ENCODE measurements around the gene BRD7. TPM values are rescaled to one million over a fixed set of nuclear protein-coding genes. Genes with fewer than 3 reads are reported as not detected.

BRD7 gene
- total and polyA plus RNA-seq, 2 of the 4 experiments (the other 2 are of a cell fraction): 24.8 to 29.9 TPM

DNA sequence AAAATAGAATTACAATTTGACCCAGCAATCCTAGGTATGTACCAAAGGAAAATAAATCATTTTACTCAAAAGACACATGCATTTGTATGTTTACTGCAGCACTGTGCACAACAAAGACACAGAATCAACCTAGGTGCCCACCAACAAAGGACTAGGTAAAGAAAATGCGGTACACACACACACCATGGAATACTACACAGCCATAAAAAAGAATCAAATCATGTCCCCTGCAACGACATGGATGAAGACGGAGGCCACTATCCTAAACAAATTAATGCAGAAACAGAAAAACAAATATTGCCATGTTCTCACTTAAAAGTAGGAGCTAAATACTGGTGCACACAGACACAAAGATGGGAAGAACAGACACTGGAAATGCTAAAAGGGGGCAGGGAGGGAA is 36.2 kb downstream of the BRD7 start:
- Histone ChIP-seq H2BK15ac (ENCODE audit: low read depth, low read length) (no peak overlapping the region), H3K14ac (replicated peaks; ENCODE audit: low read depth, low read length) (no peak overlapping the region), H4K20me1 (ENCODE audit: insufficient read depth, low read length) (peaks cover 14% of the 10 kb centered on the region), H2AK5ac (ENCODE audit: low read depth, low read length) (no peak overlapping the region), H3K36me3 (ENCODE audit: control insufficient read depth, insufficient read depth, low read length) (peaks cover 15% of the 10 kb centered on the region), H3K4me2 (ENCODE audit: low read depth, low read length) (no peak overlapping the region), H3K27ac (ENCODE audit: insufficient read depth, low read length) (no peak overlapping the region), H3K27me3 (ENCODE audit: control insufficient read depth, insufficient read depth, low read length) (no peaks in the 10 kb centered on the region), H2BK20ac (ENCODE audit: low read depth, low read length) (no peak overlapping the region), H2BK5ac (ENCODE audit: low read depth, low read length, poor library complexity, severe bottlenecking) (no peak overlapping the region), H3K79me1 (ENCODE audit: low read depth in 1 of 2, low read length in 2 of 2) (peaks cover 0 to 20% of the 10 kb centered on the region in 2 experiments; a peak in 2 of 4 replicates), H3K4ac (ENCODE audit: low read depth, low read length) (no peak overlapping the region), H4K5ac (ENCODE audit: low read depth, low read length) (no peak overlapping the region), H3K23ac (ENCODE audit: low read depth, low read length) (no peak overlapping the region), H3K56ac (ENCODE audit: extremely low read depth, insufficient read depth, low read length) (no peak overlapping the region), H3K9ac (ENCODE audit: low read depth, low read length) (no peak overlapping the region), H2AFZ (replicated peaks; ENCODE audit: low read length, poor library complexity) (no peak overlapping the region), H4K8ac (ENCODE audit: low read depth in 2 of 2, low read length in 2 of 2) (no peak overlapping the region), H4K91ac (ENCODE audit: insufficient read depth, low read depth, low read length) (no peak overlapping the region), H3K4me3 (ENCODE audit: insufficient read depth, low read depth, low read length) (no peak overlapping the region), H2AK9ac (replicated peaks; ENCODE audit: low read depth, low read length, poor library complexity) (no peak overlapping the region), H3K18ac (ENCODE audit: low read depth, low read length) (no peak overlapping the region), H3K4me1 (ENCODE audit: control insufficient read depth, insufficient read depth, low read length) (peaks cover 13% of the 10 kb centered on the region), H2BK120ac (ENCODE audit: low read depth, low read length) (no peak overlapping the region), H3K9me3 (ENCODE audit: control insufficient read depth, insufficient read depth, low read length) (no peaks in the 10 kb centered on the region; the same call in 1 of the 2 replicates), H3K9me1 (ENCODE audit: insufficient read depth, low read length) (peaks cover 13% of the 10 kb centered on the region; the same call in 1 of the 2 replicates)
- ChIA-PET CTCF (no interaction called here), POLR2A (ENCODE audit: unreplicated experiment) (no interaction called here)
- dilution Hi-C loops (cut with HindIII; ENCODE audit: low sequenced_read_pairs, unreplicated experiment): no loop called here
- TF ChIP-seq MAZ (IDR thresholded peaks at IDR 0.05; ENCODE audit: borderline replicate concordance, low read depth, low read length) (no peak), CEBPB (IDR thresholded peaks at IDR 0.05; ENCODE audit: low read depth, low read length) (no peak), NFE2L2 (IDR thresholded peaks at IDR 0.05; ENCODE audit: low read depth, low read length) (no peak), POLR2A (IDR thresholded peaks at IDR 0.05; ENCODE audit: low read depth, low read length) (no peak), RAD21 (IDR thresholded peaks at IDR 0.05; ENCODE audit: low read length) (no peak), RCOR1 (IDR thresholded peaks at IDR 0.05; ENCODE audit: insufficient replicate concordance, low read length) (no peak), FOS (IDR thresholded peaks at IDR 0.05; ENCODE audit: low read depth, low read length) (no peak), MXI1 (IDR thresholded peaks at IDR 0.05; ENCODE audit: borderline replicate concordance, low read depth, low read length) (no peak), SMC3 (IDR thresholded peaks at IDR 0.05; ENCODE audit: low read depth, low read length) (no peak), RFX5 (IDR thresholded peaks at IDR 0.05; ENCODE audit: low read depth, low read length) (no peak), MAFK (IDR thresholded peaks at IDR 0.05; ENCODE audit: low read depth, low read length) (no peak), BHLHE40 (IDR thresholded peaks at IDR 0.05; ENCODE audit: low read depth, low read length) (no peak), CHD1 (IDR thresholded peaks at IDR 0.05; ENCODE audit: low read depth, low read length) (no peak)
- TF ChIP-seq, protein P1, sequence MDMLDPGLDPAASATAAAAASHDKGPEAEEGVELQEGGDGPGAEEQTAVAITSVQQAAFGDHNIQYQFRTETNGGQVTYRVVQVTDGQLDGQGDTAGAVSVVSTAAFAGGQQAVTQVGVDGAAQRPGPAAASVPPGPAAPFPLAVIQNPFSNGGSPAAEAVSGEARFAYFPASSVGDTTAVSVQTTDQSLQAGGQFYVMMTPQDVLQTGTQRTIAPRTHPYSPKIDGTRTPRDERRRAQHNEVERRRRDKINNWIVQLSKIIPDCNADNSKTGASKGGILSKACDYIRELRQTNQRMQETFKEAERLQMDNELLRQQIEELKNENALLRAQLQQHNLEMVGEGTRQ (IDR thresholded peaks at IDR 0.05; ENCODE audit: low read depth, low read length): no peak
- TF ChIP-seq, protein P2, sequence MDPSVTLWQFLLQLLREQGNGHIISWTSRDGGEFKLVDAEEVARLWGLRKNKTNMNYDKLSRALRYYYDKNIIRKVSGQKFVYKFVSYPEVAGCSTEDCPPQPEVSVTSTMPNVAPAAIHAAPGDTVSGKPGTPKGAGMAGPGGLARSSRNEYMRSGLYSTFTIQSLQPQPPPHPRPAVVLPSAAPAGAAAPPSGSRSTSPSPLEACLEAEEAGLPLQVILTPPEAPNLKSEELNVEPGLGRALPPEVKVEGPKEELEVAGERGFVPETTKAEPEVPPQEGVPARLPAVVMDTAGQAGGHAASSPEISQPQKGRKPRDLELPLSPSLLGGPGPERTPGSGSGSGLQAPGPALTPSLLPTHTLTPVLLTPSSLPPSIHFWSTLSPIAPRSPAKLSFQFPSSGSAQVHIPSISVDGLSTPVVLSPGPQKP (IDR thresholded peaks at IDR 0.05; ENCODE audit: borderline replicate concordance, low read depth, low read length): no peak
- TF ChIP-seq, protein P3, sequence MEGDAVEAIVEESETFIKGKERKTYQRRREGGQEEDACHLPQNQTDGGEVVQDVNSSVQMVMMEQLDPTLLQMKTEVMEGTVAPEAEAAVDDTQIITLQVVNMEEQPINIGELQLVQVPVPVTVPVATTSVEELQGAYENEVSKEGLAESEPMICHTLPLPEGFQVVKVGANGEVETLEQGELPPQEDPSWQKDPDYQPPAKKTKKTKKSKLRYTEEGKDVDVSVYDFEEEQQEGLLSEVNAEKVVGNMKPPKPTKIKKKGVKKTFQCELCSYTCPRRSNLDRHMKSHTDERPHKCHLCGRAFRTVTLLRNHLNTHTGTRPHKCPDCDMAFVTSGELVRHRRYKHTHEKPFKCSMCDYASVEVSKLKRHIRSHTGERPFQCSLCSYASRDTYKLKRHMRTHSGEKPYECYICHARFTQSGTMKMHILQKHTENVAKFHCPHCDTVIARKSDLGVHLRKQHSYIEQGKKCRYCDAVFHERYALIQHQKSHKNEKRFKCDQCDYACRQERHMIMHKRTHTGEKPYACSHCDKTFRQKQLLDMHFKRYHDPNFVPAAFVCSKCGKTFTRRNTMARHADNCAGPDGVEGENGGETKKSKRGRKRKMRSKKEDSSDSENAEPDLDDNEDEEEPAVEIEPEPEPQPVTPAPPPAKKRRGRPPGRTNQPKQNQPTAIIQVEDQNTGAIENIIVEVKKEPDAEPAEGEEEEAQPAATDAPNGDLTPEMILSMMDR (conservative IDR thresholded peaks at IDR 0.05; ENCODE audit: low read depth, low read length): no peak
- intact Hi-C loops (cut with micrococcal nuclease): loop anchor here (10.0 kb wide), 1 partner anchor 412 kb away; the partner anchor contains the start of gene CYLD
- BruUV-seq (replicated peaks): no TSS peak
- ATAC-seq (ENCODE audit: low read depth): no peak
- WGBS, 2 experiments (ENCODE audit: extremely low coverage in 2 of 2, insufficient read length in 1 of 2): no CpG with 5 or more reads among the region's 3 CpGs
- in situ Hi-C loops (cut with MboI; ENCODE audit: low sequenced_read_pairs): no loop called here
- no peak for DNase-seq

Measured in IMR-90 (cell line).